K562 (cell line): ENCODE measurements around the gene COL11A2. TPM values are rescaled to one million over a fixed set of nuclear protein-coding genes. Genes with fewer than 3 reads are reported as not detected.

ENCODE experiments used
- CAMTA2 ChIP-seq: fragments of 250-450 bp; sonication (Bioruptor Pico); conservative IDR thresholded peaks from 2 replicates; pipeline ENCODE4 v1.5.1; 2022
- CREBBP ChIP-seq: IDR thresholded peaks from one replicate; pipeline ENCODE4 v1.6.1; 2012; ENCODE audit warnings: low read depth, mild to moderate bottlenecking, control low read depth, inconsistent platforms, low read length
- E2F5 ChIP-seq: sonication (generic); formaldehyde crosslinking; IDR thresholded peaks from 2 replicates; pipeline ENCODE4 v1.8.0; 2022; ENCODE audit warnings: mild to moderate bottlenecking, missing genetic modification reagents
- EGR1 ChIP-seq: fragments of 450-650 bp; conservative IDR thresholded peaks from 2 replicates; pipeline ENCODE4 v1.6.1; 2017; ENCODE audit warnings: mild to moderate bottlenecking
- EHMT2 ChIP-seq: fragments of 450-650 bp; IDR thresholded peaks from 2 replicates; pipeline ENCODE4 v1.6.1; 2018; ENCODE audit warnings: antibody characterized with exemption
- HNRNPUL1 ChIP-seq: fragments of 200-400 bp; formaldehyde crosslinking; IDR thresholded peaks from 2 replicates; pipeline ENCODE4 v1.6.1; 2017; ENCODE audit warnings: low read length
- IRF1 ChIP-seq: sonication (generic); formaldehyde crosslinking; IDR thresholded peaks from 2 replicates; pipeline ENCODE4 v1.8.0; 2022; ENCODE audit warnings: missing genetic modification reagents, mild to moderate bottlenecking, borderline replicate concordance
- IRF9 ChIP-seq: fragments of 450-650 bp; IDR thresholded peaks from 2 replicates; pipeline ENCODE4 v1.6.1; 2016; ENCODE audit warnings: missing biosample characterization, missing genetic modification characterization
- KDM1A ChIP-seq, 2 experiments: fragments of 450-650 bp; IDR thresholded peaks; 2 replicates each; pipeline ENCODE4 v1.6.1; 2016; ENCODE audit warnings: mild to moderate bottlenecking in 2 of 2
- KLF1 ChIP-seq: fragments of 450-650 bp; IDR thresholded peaks from 2 replicates; pipeline ENCODE4 v1.6.1; 2016; ENCODE audit warnings: missing genetic modification characterization, missing compliant biosample characterization
- MAFG ChIP-seq: fragments of 450-650 bp; conservative IDR thresholded peaks from 2 replicates; pipeline ENCODE4 v1.6.1; 2016; ENCODE audit warnings: missing genetic modification characterization, missing compliant biosample characterization
- MAFK ChIP-seq: IDR thresholded peaks from 2 replicates; pipeline ENCODE4 v1.6.1; 2011; ENCODE audit warnings: low read length, improper control_type of control experiment
- MYNN ChIP-seq, 2 experiments: sonication (generic); formaldehyde crosslinking in 1 of 2; IDR thresholded peaks; 2 replicates each; pipeline versions ENCODE4 v1.5.0 to v1.6.1; 2016 to 2020; ENCODE audit warnings: antibody characterized with exemption in 1 of 2, missing genetic modification reagents in 1 of 2
- OTX1 ChIP-seq: fragments of 450-650 bp; formaldehyde crosslinking; IDR thresholded peaks from 2 replicates; pipeline ENCODE4 v1.4.0; 2022; ENCODE audit warnings: mild to moderate bottlenecking
- PRDM10 ChIP-seq: fragments of 450-650 bp; IDR thresholded peaks from 2 replicates; pipeline ENCODE4 v1.6.1; 2018; ENCODE audit not compliant: partially characterized antibody
- RBM34 ChIP-seq: fragments of 200-400 bp; formaldehyde crosslinking; IDR thresholded peaks from 2 replicates; pipeline ENCODE4 v1.6.1; 2018; ENCODE audit warnings: low read length, borderline replicate concordance; ENCODE audit not compliant: insufficient read depth
- RHOXF2B ChIP-seq: fragments of 250-450 bp; sonication (Bioruptor Pico); conservative IDR thresholded peaks from 2 replicates; pipeline ENCODE4 v1.5.1; 2021
- SNIP1 ChIP-seq: fragments of 450-650 bp; IDR thresholded peaks from 2 replicates; pipeline ENCODE4 v1.7.1; 2017; ENCODE audit warnings: low read depth, mild to moderate bottlenecking
- TEAD4 ChIP-seq, 2 experiments: sonication (generic) in 1 of 2; formaldehyde crosslinking in 1 of 2; IDR thresholded peaks; 2 replicates each; pipeline versions ENCODE4 v1.6.1 to v1.8.0; 2012 to 2022; ENCODE audit warnings: borderline replicate concordance in 1 of 2, inconsistent platforms in 1 of 2, low read length in 1 of 2, mild to moderate bottlenecking in 1 of 2, missing genetic modification reagents in 1 of 2
- ZBTB7A ChIP-seq: IDR thresholded peaks from 2 replicates; pipeline ENCODE4 v1.6.1; 2011; ENCODE audit warnings: low read depth, mild to moderate bottlenecking, low read length, moderate library complexity, borderline replicate concordance; ENCODE audit not compliant: control insufficient read depth
- ZKSCAN3 ChIP-seq: fragments of 250-450 bp; sonication (Bioruptor Pico); IDR thresholded peaks from 2 replicates; pipeline ENCODE4 v1.4.0; 2020
- ZNF282 ChIP-seq: sonication (generic); formaldehyde crosslinking; IDR thresholded peaks from 2 replicates; pipeline ENCODE4 v1.8.1; 2023; ENCODE audit warnings: missing genetic modification reagents
- ZNF431 ChIP-seq: sonication (generic); formaldehyde crosslinking; IDR thresholded peaks from 2 replicates; pipeline ENCODE4 v1.8.0; 2022; ENCODE audit warnings: mild to moderate bottlenecking, missing genetic modification reagents
- ZNF699 ChIP-seq: fragments of 250-450 bp; sonication (Bioruptor Pico); IDR thresholded peaks from 2 replicates; pipeline ENCODE4 v1.8.0; 2021; ENCODE audit warnings: mild to moderate bottlenecking, moderate library complexity; ENCODE audit not compliant: insufficient replicate concordance
- polyA plus RNA-seq, 8 experiments: library from polyadenylated mRNA; depleted of rRNA in 4 of 8; stranded (reverse) in 5 of 8; unstranded in 3 of 8; fragments of >200 nt; fragmentation: Nextera tagmentation in 2 of 8; fragmentation: Illumina TruSeq in 1 of 8; extraction: Ambion mirVana in 2 of 8; extraction: Trizol in 1 of 8; gene quantifications; 2 replicates each; pipeline versions ENCODE4 v1.2.1 to v1.2.3, GENCODE V29; 2011 to 2014; ENCODE audit warnings: inconsistent platforms in 1 of 8, missing spikeins in 1 of 8
- total RNA-seq, 7 experiments: library from RNA; depleted of rRNA in 6 of 7; stranded (reverse); fragments of >200 nt in 6 of 7; fragmentation: Illumina TruSeq in 2 of 7; extraction: Trizol in 2 of 7; gene quantifications; 2 replicates each; pipeline versions ENCODE4 v1.2.1 to v1.2.3, GENCODE V29; 2011 to 2021; ENCODE audit warnings: low replicate concordance in 1 of 7

Gene COL11A2
- total and polyA plus RNA-seq, 9 of the 15 experiments (the other 6 are each of a cell fraction or from before 2014, with no cell fraction given): 0.04 to 0.35 (median 0.09) TPM; not detected in 1

GRCh38 chr6:33207552-33208090 lies 15.4 kb upstream of the COL11A2 start (continued):
- TF ChIP-seq TEAD4 (IDR thresholded peaks at IDR 0.05; ENCODE audit: low read length) (no peak), TEAD4 (CRISPR knock-in tag; IDR thresholded peaks at IDR 0.05; ENCODE audit: borderline replicate concordance) (no peak), EGR1 (peak; percentile 44; the same call in 1 of the 2 replicates), ZNF699 (no peak), PRDM10 (no peak), HNRNPUL1 (no peak), CREBBP (no peak), EHMT2 (no peak), KDM1A (IDR thresholded peaks at IDR 0.05) (no peak), CAMTA2 (CRISPR knock-in tag) (no peak), IRF9 (tag) (no peak), KLF1 (no peak), RHOXF2B (CRISPR knock-in tag) (no peak), MYNN (IDR thresholded peaks at IDR 0.05) (0 out of 2 replicates have a peak, but pooled peaks have one; percentile 22), MYNN (CRISPR knock-in tag; IDR thresholded peaks at IDR 0.05) (no peak), IRF1 (CRISPR knock-in tag) (no peak), ZBTB7A (0 out of 2 replicates have a peak, but pooled peaks have one; percentile 3), OTX1 (CRISPR knock-in tag) (no peak), ZNF282 (CRISPR knock-in tag) (no peak), MAFG (tag) (no peak), SNIP1 (no peak), RBM34 (no peak), MAFK (no peak), ZNF431 (CRISPR knock-in tag) (no peak), E2F5 (CRISPR knock-in tag) (no peak), ZKSCAN3 (no peak)
